ENCODE data around the gene SH2B2.

The SH2B2 gene
- 1.1 to 1.4 (median 1.3) reads per million in 3 experiments for total RNA-seq

- peak; percentile 39 for DNase-seq
These were observed at the start of gene SH2B2 for GRCh38 chr7:102286237-102287110. TSS of gene SH2B2 (plus strand) at chr7:102286868. CDS start at chr7:102300551, 13,683 bp downstream.

DNA sequence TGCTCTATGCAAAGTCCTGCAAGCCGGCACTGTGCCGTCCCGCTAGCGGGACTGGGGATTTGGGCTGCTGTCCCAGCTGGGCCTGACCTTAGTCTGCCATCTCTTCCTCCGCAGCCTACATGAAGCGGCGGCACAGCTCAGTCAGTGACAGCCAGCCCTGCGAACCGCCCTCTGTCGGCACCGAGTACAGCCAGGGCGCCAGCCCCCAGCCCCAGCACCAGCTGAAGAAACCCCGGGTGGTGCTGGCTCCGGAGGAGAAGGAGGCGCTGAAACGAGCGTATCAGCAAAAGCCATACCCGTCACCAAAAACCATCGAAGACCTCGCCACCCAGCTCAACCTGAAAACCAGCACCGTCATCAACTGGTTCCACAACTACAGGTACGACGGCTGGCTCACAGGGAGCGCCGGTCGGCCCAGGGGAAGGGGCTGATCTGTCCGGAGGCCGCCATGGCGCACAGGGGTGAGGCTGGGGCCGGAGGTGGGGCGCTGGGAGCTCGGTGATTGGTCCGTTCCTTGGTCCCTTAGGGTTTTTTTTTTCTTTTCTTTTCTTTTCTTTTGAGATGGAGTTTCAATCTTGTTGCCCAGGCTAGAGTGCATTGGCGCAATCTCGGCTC is 47.4 kb upstream of the SH2B2 start:
- no peak for DNase-seq

DNA sequence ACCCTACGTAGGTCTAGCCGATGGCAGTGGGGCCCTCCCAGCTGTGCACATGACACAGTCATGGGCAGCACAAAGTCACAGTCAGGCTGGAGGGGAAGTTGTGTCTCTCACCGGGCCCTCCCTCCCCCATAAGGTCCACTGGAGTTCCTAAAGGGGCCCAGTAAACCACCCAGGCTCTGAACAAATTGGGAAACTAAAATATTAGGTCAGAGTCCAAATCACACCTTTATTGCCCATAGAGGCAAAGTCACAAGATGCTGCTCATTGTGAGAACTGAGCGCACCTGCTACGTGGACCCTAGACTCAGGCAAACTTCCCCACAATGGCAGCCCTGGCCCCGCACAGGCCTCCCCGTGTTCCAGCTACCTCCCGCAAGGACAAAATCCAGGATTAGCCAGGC is 45.2 kb upstream of the SH2B2 start:
- no peak for DNase-seq

DNA sequence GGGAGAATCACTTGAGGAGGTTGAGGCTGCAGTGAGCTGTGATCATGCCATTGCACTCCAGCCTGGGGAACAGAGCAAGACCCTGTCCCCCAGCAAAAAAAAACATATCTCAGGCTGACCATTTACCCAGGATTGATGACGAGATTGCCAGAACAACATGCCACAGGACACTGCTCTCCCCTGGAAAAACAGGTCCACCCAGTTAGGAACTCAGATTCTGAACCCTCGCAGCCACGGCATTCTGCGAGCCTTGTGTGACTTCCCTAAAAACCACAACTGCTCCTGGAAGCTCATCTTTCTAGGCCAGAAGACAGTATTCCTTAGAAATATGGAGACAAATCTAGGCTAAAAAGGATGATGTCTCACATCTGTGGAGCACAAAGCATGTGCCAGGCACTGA is 42.1 kb upstream of the SH2B2 start:
- DNase-seq, result no peak

DNA sequence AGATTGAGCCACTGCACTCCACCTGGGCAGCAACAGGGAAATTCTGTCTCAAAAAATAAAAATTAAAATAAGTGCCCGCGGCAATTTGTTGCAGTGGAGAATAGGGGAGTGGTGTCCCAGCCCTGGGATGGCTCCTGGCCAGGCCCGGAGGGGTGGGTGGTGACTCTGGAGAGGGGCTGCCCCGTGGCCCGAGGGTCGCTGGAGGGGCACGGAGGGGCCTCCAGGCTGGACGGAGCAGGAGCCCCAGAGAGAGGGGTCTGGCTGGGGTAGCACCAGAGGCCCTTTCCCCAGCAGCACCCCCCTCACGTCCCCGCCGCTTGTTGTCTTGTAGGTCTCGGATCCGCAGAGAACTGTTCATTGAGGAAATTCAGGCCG is 38.6 kb upstream of the SH2B2 start:
- no peak for DNase-seq

DNA sequence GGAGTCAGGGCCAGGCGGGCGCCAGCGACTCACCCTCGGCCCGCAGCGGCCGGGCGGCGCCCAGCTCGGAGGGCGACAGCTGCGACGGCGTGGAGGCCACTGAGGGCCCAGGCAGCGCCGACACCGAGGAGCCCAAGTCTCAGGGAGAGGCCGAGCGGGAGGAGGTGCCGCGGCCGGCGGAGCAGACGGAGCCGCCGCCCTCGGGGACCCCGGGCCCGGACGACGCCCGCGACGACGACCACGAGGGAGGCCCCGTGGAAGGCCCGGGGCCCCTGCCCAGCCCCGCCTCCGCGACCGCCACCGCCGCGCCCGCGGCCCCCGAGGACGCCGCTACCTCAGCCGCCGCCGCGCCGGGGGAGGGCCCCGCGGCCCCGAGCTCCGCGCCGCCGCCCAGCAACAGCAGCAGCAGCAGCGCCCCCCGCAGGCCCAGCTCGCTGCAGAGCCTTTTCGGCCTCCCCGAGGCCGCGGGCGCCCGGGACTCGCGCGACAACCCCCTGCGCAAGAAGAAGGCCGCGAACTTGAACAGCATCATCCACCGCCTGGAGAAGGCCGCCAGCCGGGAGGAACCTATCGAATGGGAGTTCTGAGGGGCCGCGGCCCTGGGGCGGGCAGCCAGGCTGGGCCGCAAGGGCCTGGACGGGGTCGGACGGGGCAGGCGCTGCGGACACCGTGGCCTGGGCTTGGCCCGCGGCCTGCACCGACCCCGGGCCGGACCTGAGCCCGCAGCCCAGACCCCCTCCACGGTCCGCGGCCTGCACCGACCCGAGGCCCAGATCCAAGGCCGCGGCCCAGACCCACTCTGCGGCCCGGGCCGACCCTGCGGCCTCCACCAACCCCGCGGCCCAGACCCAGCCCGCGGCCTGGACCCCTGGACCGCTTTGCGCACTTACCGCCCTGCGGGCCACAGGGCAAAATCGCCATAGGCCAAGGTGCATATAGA is 37.9 kb upstream of the SH2B2 start:
- no peak for DNase-seq

DNA sequence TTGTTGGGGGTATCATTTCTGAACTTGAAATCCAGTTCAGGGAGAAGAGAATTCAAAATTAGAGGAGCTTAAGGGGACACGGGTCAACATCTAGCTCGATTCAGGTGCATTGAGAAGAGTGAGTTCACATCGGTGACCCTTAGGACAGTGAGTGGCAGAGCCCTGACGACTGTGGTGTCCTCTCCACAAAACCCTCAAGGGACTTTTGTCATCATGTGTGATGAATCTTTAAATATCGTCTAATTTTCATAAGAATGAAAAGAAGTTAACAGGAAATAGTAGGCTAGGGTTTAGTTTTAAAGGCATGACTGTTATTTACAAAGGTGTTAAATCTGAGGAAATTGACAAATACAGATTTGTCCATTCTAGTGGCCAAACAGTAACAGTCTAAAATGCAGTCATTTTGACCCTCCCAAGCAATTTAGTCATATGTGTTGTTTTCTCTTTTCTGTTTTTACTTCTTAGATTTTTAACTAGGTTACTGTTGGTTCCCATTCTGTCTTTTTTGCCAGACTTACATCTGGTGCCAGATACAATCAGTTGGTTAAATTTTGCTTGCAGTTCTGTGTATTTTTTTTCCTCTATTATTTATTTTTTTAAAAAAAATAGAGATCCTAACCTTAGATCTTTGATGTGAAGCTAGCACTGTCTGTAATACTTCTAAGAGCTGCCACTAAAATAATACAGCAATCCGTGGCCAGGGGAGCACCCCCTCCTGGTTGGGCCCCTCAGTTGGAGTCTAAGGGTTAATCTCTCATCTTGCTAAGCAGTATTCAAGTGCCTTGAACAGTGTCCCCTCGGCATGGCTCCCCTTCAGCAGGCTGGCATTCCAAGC is 34.9 kb upstream of the SH2B2 start:
- DNase-seq, result no peak

DNA sequence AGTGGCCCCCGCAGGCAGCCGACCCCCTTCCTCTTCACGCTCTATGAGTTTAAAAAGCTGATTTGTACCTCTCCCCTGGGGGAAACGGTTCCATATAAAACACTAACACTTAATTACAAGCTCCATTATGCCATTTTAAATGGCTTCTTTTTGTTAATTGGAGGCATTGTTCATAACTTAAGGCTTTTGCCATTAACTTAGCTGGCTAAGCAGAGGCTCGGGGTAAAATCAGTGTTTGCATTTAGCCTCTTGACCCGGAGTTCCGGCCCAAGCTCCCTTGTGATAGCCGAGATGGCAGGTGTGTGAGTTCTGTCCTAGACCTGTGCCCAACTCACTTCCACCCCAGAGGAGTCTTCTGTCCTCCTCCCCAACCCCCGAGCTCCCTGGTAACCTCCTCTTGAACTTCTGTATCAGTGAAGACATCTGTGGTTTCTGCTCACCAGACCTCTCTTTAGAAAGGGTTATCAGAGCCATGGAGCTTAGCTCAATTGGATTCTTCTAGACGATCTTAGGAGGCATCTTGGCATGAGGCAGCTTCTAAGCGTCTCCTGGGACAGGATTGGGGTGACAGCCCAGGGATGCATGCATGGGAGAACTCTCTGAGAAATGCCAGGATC is 34.2 kb upstream of the SH2B2 start:
- DNase-seq, result no peak

DNA sequence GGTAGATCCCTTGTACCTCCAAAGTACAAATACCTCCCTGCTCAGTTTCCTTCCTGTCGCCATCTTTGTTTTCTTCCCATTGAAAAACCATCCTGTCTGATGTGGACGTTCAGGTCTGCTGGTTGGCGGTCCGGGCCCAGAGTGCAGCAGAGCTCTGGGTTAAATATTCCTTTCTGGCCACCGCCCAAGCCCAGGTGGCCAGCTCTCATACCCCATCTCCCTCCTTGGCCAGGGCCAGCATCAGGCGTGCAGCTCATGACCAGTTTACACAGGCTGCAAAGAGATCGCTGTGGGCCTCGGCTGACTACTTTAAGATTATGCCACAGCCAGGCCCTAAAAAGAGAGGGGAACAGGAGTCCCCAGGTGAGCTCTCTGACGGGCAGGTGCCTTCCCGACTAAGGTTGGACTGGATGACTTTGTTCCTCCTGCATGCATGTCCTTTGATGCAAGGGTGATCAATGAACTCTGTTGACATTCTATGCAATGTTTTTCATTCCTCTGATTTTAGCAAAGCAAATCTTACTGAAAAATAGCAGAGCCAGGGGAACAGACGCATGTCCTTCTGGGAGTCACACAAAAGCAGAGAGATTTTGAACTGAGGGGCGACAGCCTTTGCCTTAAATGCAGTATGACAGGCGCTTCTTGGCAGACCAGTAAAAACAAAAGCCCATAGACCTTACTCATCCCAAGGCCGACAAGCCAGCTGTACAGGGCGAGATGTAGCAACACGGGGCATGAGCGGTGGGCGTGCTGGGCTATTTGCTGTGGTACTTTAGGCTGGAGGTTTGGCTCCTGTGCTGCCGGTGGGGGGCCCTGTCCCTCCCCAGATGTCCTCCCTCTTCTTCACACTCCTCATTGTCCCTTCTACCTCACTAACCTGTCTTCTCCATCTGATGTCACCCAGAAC is 33.3 kb upstream of the SH2B2 start:
- DNase-seq, result no peak

DNA sequence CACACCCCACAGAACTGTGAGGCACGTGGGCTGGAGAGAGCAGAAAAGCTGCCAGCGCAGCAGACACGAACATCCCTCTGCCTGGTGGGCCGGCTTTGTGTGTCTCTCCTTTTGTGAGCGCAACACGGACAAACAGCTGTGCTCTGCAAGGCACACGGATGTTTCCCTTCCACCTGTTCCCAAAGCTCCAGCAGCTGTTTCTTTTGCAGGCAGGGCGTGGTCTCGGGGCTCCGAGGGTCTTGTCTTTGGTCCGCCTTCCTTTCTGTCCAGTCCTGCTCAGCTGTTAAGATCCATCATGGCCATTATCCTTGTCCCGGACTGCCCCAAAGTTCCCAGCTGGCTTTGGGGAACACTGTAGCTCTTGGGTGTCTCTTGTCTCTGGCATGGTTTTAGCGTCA is 32.7 kb upstream of the SH2B2 start:
- DNase-seq, result no peak

DNA sequence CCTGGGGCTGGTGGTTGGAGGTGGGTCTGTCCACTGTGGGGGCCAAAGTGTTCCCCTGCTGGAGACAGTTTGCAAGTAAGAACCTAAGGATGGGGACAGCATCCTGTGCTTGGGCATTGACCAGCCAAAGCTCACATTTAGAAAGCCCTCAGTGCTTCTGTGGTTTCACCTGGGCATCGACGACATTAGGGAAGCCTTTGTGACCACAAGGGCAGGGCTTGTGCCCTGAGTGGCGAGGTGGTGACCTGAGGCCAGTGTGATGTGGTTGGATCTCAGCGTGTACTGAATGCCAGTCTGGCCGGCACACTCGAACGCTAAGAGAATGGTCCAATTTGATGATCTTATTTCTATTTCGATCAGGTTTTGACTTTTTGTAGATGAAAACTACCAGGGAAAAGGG is 32.1 kb upstream of the SH2B2 start:
- DNase-seq, result no peak

DNA sequence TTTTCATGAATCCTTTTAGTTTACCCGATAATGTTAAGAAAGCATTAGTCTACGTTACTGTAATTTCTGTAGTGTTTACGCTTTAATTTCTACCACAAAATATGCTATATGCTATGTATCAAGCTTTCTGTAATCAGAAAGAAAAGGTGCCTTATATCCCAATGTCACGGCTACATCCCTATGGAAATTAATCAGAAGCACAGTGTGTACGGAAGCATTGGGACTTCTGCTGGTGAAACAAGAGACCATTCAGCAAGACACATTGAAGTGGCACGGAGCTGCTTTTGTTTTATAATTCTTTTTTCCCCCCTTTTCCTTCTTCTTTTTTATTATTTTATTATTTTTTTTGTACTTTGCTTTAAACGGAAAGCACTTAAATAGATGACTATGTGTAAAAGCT is 31.2 kb upstream of the SH2B2 start:
- no peak for DNase-seq

DNA sequence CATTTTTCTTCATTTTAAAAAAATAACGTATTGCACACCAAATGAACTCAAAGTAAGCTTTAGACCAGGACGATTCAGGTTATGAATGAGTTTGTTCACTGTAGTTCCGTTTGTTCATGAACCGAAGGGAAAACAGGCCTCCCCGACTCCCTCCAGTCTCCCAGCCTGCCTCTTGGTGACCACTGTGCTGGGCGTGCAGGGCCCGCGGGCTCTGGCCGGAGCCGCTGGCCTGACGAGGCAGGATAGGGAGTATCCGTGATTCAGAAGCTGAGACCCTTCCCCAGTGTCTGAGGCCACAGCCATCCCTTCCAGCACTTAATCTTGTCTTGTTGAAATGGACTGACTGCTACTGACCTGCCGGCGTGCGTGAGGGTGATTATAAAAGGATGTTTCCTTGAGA is 30.8 kb upstream of the SH2B2 start:
- no peak for DNase-seq

DNA sequence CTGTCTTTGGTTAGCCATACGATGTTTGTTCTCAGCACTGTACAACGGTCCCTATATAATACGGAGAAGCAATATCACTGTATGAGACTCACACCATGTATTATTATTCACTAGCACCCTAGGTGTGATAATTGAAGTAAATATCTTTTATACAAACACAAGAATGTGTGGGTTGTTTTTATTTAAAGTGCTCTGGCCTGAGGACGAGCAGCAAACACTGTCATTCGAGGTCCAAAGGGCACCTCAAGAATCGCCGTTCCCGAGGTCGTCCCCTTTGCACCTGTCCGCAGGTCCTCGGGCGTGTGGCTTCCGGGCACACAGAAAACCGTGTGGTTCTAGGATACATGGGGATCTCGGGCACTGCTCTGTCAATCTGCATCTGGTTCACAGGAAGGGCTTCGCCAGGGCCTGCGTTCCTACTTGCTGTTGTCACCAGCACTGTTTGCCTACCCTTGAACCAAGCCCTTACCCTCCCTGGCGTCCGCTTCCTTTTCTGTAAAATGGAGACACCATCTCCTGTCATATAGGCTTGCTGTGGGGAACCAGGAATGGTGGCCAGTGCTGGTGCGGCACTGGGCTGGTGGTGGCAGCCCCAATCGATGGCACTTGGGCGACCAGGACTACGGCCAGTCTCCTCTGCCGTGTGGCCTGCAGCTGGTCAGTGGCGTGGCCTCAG is 28.5 kb upstream of the SH2B2 start:
- no peak for DNase-seq

GRCh38 chr7:102258749-102259107 is 27.9 kb upstream of the SH2B2 start:
- no peak for DNase-seq

- DNase-seq, result no peak
These were observed 25.8 kb upstream of the SH2B2 start for GRCh38 chr7:102260856-102261255.

DNA sequence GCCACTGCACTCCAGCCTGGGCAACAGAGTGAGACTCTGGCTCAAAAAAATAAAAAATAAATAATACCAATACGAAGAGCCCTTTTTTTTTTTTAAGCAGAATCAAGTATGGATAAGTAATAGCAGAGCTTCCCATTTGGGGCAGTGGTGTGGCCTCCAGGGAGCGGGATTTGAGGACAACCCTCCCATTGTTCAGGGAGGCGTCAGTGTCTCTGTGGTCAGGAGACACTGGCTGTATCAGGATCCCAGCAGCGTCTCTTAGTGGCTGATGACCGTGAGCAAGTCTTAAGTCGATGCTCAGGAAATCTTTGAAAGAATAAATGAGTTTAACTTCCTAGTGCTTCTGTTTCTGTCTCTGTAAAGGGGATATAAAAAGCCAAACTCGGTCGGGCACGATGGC is 25.2 kb upstream of the SH2B2 start:
- no peak for DNase-seq

DNA sequence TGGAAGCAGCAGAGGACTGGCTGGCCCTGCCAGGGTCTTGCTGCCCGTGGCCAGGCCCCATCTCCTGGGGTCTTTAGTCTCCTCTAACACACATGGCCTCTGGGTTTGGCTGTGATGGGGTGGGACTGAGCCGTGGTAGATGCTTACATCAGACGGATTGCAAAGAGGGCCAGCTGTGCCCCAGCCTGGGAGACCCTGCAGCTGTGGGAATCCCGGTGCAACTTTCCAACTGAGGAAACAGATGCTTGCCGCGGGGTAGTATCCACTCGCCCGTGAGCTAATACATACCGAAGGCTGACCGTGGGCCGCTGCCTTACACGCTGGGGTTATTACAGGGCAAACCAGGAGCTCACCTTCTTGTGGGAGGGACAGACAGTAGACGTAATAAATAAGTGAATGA is 24.1 kb upstream of the SH2B2 start:
- DNase-seq, result no peak

DNA sequence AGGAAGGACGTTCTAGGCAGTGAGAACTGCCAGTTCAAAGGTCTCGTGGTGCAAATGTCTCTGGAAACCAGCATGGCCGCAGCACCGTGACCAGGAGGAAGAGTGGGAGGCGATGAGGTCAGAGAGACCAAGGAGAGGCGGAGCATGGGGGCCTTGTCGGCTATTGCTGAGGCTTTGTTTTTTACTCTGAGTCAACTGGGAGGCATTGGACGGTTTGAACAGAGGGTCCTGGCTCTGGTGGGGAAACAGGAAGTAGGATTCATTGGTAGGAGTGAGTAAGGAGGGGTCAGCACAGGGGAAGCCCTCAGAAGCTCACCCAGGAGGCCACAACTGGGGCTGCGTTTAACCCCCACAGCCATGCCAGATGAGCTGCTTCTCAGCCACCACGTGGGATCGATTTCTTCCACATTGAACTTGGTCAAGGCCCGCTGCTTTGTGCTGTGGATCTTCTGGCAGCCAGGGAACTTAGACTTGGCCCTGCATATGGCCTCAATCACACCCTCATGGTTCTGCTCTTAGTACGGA is 22.2 kb upstream of the SH2B2 start:
- DNase-seq, result no peak

- no peak for DNase-seq
These were observed 20.1 kb upstream of the SH2B2 start for GRCh38 chr7:102266541-102266940.
